Gastrocnemius medialis (tissue), 4 donors: Measurements from ENCODE around the gene FAM222B. TPM values are rescaled to one million over a fixed set of nuclear protein-coding genes. Genes with fewer than 3 reads are reported as not detected.
A peak's percentile ranks its signal among the peaks of the same experiment; 100 is the strongest.

Experiments used
- ATAC-seq, 2 donors: fragments of 150-250 bp; one replicate each; pipeline ENCODE4 v1.9.1; 2016
- DNase-seq, 2 donors: peaks; one replicate each; pipeline ENCODE4 v3.0.0-alpha.2; 2019
- H3K27ac ChIP-seq, 4 donors: fragments of 200-600 bp; sonication (generic); 1 replicate in 1 of 4; 2 replicates in 3 of 4; pipeline ENCODE4 v1.5.1; 2016 to 2018; ENCODE audit warnings: mild to moderate bottlenecking in 2 of 4, moderate library complexity in 1 of 4
- H3K27me3 ChIP-seq, 3 donors: fragments of 200-600 bp; sonication (generic) in 2 of 3; 1 replicate in 1 of 3; 2 replicates in 2 of 3; pipeline versions ENCODE4 v1.5.1 to v1.6.0; 2016 to 2019; ENCODE audit warnings: mild to moderate bottlenecking in 1 of 3, moderate library complexity in 1 of 3
- H3K36me3 ChIP-seq, 2 donors: fragments of 200-600 bp; sonication (generic) in 1 of 2; one replicate each; pipeline ENCODE4 v1.5.1; 2017 to 2018
- H3K4me1 ChIP-seq, 2 donors: fragments of 200-600 bp; sonication (generic) in 1 of 2; one replicate each; pipeline ENCODE4 v1.5.1; 2016 to 2017; ENCODE audit warnings: mild to moderate bottlenecking in 2 of 2
- H3K4me3 ChIP-seq, 4 donors: fragments of 200-600 bp; sonication (generic) in 3 of 4; 1 replicate in 1 of 4; 2 replicates in 3 of 4; pipeline ENCODE4 v1.5.1; 2016 to 2019; ENCODE audit warnings: mild to moderate bottlenecking in 2 of 4
- H3K9me3 ChIP-seq, 3 donors: fragments of 200-600 bp; sonication (generic) in 2 of 3; 1 replicate in 1 of 3; 2 replicates in 2 of 3; pipeline ENCODE4 v1.5.1; 2016 to 2019
- POLR2A ChIP-seq, 2 donors: fragments of 450-650 bp; IDR thresholded peaks; one replicate each; pipeline ENCODE4 v1.6.1; 2017; ENCODE audit warnings: antibody characterized with exemption in 2 of 2, mild to moderate bottlenecking in 2 of 2, moderate library complexity in 2 of 2
- in situ Hi-C, 4 donors: fragments of 200-750 bp; cut with MboI; loops; one replicate each; pipeline versions ENCODE4 v1.15.0 to v1.8.0; 2017; ENCODE audit warnings: low sequenced_read_pairs in 4 of 4
- intact Hi-C: fragments of 100-400 bp; cut with DNase I; formaldehyde crosslinking; loops from one replicate; pipeline ENCODE4 v1.15.1; 2023; ENCODE audit warnings: low total_unique reads
- total RNA-seq, 4 donors: library from RNA; depleted of rRNA; stranded (reverse); fragments of >200 nt; gene quantifications; one replicate each; pipeline versions ENCODE4 v1.1.0 to v1.2.3, GENCODE V29; 2016
- TF ChIP-seq, protein P1 (sequence below), 5 experiments: fragments of 450-650 bp in 3 of 5; fragments of 200-600 bp in 2 of 5; sonication (generic) in 2 of 5; IDR thresholded peaks in 4 of 5; conservative IDR thresholded peaks in 1 of 5; 1 replicate in 4 of 5; 2 replicates in 1 of 5; pipeline ENCODE4 v1.5.1; 2016 to 2019; ENCODE audit warnings: antibody characterized with exemption in 5 of 5, mild to moderate bottlenecking in 3 of 5, moderate library complexity in 3 of 5

The FAM222B gene, protein sequence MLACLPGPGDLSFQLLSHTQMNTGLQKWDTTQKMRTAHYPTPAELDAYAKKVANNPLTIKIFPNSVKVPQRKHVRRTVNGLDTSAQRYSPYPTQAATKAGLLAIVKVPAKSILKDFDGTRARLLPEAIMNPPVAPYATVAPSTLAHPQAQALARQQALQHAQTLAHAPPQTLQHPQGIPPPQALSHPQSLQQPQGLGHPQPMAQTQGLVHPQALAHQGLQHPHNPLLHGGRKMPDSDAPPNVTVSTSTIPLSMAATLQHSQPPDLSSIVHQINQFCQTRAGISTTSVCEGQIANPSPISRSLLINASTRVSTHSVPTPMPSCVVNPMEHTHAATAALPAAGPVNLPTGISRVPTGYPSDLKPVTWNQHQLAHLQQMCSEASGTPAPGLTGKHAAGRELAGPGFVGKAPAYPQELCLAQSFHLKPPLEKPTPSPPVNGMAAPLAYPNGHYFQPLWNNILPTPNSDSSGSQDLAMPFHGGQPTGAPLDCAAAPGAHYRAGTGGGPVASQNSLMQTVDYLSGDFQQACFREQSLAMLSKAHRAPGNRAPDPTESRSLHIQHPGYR
- 10 to 100 TPM; 36.2 to 82.6 (median 66.8) TPM for total RNA-seq

GRCh38 chr17:28842282-28843012 is at the start of gene FAM222B:
TSS of gene FAM222B (minus strand) at chr17:28842790. CDS start at chr17:28766667, 76,123 bp downstream.
- Histone ChIP-seq H3K4me3 (peak within 1 kb of the TSS; percentile 73 to 94 (median 83)), H3K27me3 (no peaks in the 10 kb centered on the region), H3K36me3 (no peaks in the 10 kb centered on the region), H3K27ac (peak within 1 kb of the TSS; percentile 82 to 87 (median 84)), H3K4me1 (peaks cover 11 to 17% of the 10 kb centered on the region in 2 donors), H3K9me3 (no peaks in the 10 kb centered on the region)
- in situ Hi-C loops (no loop called here), intact Hi-C loops (no loop called here)
- DNase-seq = peak; percentile 57 to 77
- peak; percentile 78 to 82 for TF ChIP-seq POLR2A (IDR thresholded peaks at IDR 0.05)
- TF ChIP-seq, protein P1, sequence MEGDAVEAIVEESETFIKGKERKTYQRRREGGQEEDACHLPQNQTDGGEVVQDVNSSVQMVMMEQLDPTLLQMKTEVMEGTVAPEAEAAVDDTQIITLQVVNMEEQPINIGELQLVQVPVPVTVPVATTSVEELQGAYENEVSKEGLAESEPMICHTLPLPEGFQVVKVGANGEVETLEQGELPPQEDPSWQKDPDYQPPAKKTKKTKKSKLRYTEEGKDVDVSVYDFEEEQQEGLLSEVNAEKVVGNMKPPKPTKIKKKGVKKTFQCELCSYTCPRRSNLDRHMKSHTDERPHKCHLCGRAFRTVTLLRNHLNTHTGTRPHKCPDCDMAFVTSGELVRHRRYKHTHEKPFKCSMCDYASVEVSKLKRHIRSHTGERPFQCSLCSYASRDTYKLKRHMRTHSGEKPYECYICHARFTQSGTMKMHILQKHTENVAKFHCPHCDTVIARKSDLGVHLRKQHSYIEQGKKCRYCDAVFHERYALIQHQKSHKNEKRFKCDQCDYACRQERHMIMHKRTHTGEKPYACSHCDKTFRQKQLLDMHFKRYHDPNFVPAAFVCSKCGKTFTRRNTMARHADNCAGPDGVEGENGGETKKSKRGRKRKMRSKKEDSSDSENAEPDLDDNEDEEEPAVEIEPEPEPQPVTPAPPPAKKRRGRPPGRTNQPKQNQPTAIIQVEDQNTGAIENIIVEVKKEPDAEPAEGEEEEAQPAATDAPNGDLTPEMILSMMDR (IDR thresholded peaks at IDR 0.05 in 4 of 5, conservative IDR thresholded peaks at IDR 0.05 in 1 of 5) = peak in 2 of 5 experiments; percentile 6 to 12
- peak; percentile 90 to 94 for ATAC-seq

- Histone ChIP-seq H3K27me3 (no peaks in the 10 kb centered on the region), H3K4me3 (no peak overlapping the region), H3K36me3 (no peaks in the 10 kb centered on the region), H3K27ac (no peak overlapping the region), H3K4me1 (peaks cover 24 to 27% of the 10 kb centered on the region in 2 donors), H3K9me3 (no peaks in the 10 kb centered on the region)
- ATAC-seq (no peak), DNase-seq (no peak)
- intact Hi-C loops = no loop called here
- in situ Hi-C loops = loop anchor here in 1 of 4 donors (10.0 kb wide), 1 partner anchor 127 kb away; no protein-coding TSS in a partner anchor
- TF ChIP-seq POLR2A (IDR thresholded peaks at IDR 0.05) = no peak
- TF ChIP-seq, protein P1 (IDR thresholded peaks at IDR 0.05 in 4 of 5, conservative IDR thresholded peaks at IDR 0.05 in 1 of 5) = no peak
Measured at GRCh38 chr17:28892024-28892423, 49.4 kb upstream of the FAM222B start.

DNA sequence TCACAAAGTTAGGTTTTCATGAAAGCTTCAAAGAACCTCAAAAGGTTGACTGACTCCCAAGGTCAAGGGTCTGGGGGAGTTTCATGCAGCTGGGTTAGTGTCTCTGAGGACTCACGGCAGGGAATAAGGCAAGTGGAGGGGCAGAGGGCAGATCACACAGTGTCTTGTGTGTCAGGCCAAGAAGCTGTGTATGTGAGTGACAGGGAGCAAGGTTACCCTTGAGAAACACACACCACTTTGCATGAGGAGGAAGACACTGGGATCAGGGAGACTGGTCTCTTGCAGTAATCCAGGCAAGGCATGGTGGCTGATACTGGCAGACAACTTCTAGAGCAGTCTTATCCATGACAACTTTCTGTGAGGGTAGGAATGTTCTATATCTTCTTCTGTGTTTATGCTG is 48.6 kb upstream of the FAM222B start:
- Histone ChIP-seq H3K36me3 (no peaks in the 10 kb centered on the region), H3K4me1 (peaks cover 21 to 23% of the 10 kb centered on the region in 2 donors), H3K4me3 (no peak overlapping the region), H3K9me3 (no peaks in the 10 kb centered on the region), H3K27me3 (no peaks in the 10 kb centered on the region), H3K27ac (no peak overlapping the region)
- intact Hi-C loops (no loop called here), in situ Hi-C loops (loop anchor here in 1 of 4 donors (10.0 kb wide), 1 partner anchor 126 kb away; no protein-coding TSS in a partner anchor)
- ATAC-seq = no peak
- TF ChIP-seq POLR2A (IDR thresholded peaks at IDR 0.05) = no peak
- TF ChIP-seq, protein P1 (IDR thresholded peaks at IDR 0.05 in 4 of 5, conservative IDR thresholded peaks at IDR 0.05 in 1 of 5) = no peak
- DNase-seq = no peak

DNA sequence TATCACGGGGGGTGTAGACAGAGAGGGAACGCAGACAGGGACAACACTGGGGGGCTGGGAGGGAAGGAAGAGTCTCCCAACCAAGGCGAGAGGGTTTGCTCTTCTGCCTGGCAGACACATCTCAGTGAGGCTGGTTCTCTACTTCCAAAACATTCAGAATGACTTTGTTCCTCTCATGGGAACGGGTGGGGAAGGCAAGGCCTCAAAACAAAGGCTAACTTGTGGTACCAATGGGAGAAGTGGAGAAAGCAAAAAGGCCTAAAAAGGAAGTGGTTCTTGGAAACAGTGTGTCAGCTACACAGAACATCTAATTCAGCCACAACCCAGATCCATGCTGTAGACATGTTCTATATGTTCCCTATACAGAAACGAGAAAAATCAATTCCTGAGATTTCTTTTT is 47.4 kb upstream of the FAM222B start:
- Histone ChIP-seq H3K36me3 (peaks cover 0 to 11% of the 10 kb centered on the region in 2 donors), H3K9me3 (no peaks in the 10 kb centered on the region), H3K27ac (no peak overlapping the region), H3K27me3 (no peaks in the 10 kb centered on the region), H3K4me1 (peaks cover 19% of the 10 kb centered on the region in 2 donors), H3K4me3 (no peak overlapping the region)
- intact Hi-C loops = no loop called here
- in situ Hi-C loops = loop anchor here in 1 of 4 donors (10.0 kb wide), 1 partner anchor 125 kb away; no protein-coding TSS in a partner anchor
- no peak for TF ChIP-seq POLR2A (IDR thresholded peaks at IDR 0.05)
- TF ChIP-seq, protein P1 (IDR thresholded peaks at IDR 0.05 in 4 of 5, conservative IDR thresholded peaks at IDR 0.05 in 1 of 5) = no peak
- DNase-seq (no peak), ATAC-seq (no peak)
